BE2C (cell line): ENCODE data around the gene ZDHHC12.
"Not testable (repeated sequence)": the region's sequence is repeated elsewhere in the genome, so short reads cannot be mapped to it uniquely, and the experiment has no call there.

Source experiments
- DNase-seq: peaks from one replicate; pipeline ENCODE4 v3.0.0-alpha.2; 2020
- H3K27me3 ChIP-seq: fragments of 250-450 bp; sonication (Bioruptor Pico); 2 replicates; pipeline ENCODE4 v1.5.1; 2020; ENCODE audit warnings: mild to moderate bottlenecking
- H3K36me3 ChIP-seq: fragments of 250-450 bp; sonication (Bioruptor Pico); 2 replicates; pipeline ENCODE4 v1.5.1; 2020; ENCODE audit warnings: mild to moderate bottlenecking
- H3K4me1 ChIP-seq: fragments of 250-450 bp; sonication (Bioruptor Pico); 2 replicates; pipeline ENCODE4 v1.5.1; 2020
- H3K4me3 ChIP-seq: 2 replicates; pipeline ENCODE4 v1.5.1; 2011; ENCODE audit warnings: low read depth, low read length
- H3K9me3 ChIP-seq: fragments of 250-450 bp; sonication (Bioruptor Pico); 2 replicates; pipeline ENCODE4 v1.5.1; 2020
- CTCF ChIP-seq: IDR thresholded peaks from 2 replicates; pipeline ENCODE4 v1.5.1; 2012; ENCODE audit warnings: mild to moderate bottlenecking, low read depth, low read length

ZDHHC12 gene

GRCh38 chr9:128702949-128703615, 20.8 kb downstream of the ZDHHC12 start:
- peak; percentile 47 for DNase-seq

GRCh38 chr9:128702445-128702948, 21.4 kb downstream of the ZDHHC12 start, which contains the start of gene PKN3:
Gene PKN3 (plus strand): TSS chr9:128702503. CDS start chr9:128702916, 413 bp downstream.
- DNase-seq: peak; percentile 97
- Histone ChIP-seq H3K4me1 (no peaks in the 10 kb centered on the region), H3K27me3 (no peaks in the 10 kb centered on the region), H3K4me3 (peak within 1 kb of the TSS; percentile 78), H3K9me3 (no peaks in the 10 kb centered on the region), H3K36me3 (peaks cover 14% of the 10 kb centered on the region)
- peak; percentile 75 for TF ChIP-seq CTCF

More at GRCh38 chr9:128702949-128703615, 20.8 kb downstream of the ZDHHC12 start:
- TF ChIP-seq CTCF: no peak
- H3K4me1 ChIP-seq: no peaks in the 10 kb centered on the region
- H3K27me3 ChIP-seq: no peaks in the 10 kb centered on the region
- no peaks in the 10 kb centered on the region for H3K9me3 ChIP-seq
- H3K4me3 ChIP-seq: peak overlapping the region; percentile 78
- peaks cover 16% of the 10 kb centered on the region for H3K36me3 ChIP-seq

GRCh38 chr9:128701227-128701854, 22.6 kb downstream of the ZDHHC12 start:
- TF ChIP-seq CTCF: no peak
- Histone ChIP-seq H3K4me3 (no peak overlapping the region), H3K27me3 (no peaks in the 10 kb centered on the region), H3K4me1 (no peaks in the 10 kb centered on the region), H3K36me3 (peaks cover 10% of the 10 kb centered on the region), H3K9me3 (no peaks in the 10 kb centered on the region)
- DNase-seq: no peak

GRCh38 chr9:128699096-128699795, 24.7 kb downstream of the ZDHHC12 start:
- H3K27me3 ChIP-seq, H3K4me1 ChIP-seq, DNase-seq, H3K4me3 ChIP-seq, H3K9me3 ChIP-seq: not testable (repeated sequence)
- peaks cover 22% of the 10 kb centered on the region for H3K36me3 ChIP-seq

- no peak for DNase-seq
- no peaks in the 10 kb centered on the region for H3K9me3 ChIP-seq
- no peaks in the 10 kb centered on the region for H3K4me1 ChIP-seq
- peaks cover 43% of the 10 kb centered on the region for H3K36me3 ChIP-seq
- H3K27me3 ChIP-seq: no peaks in the 10 kb centered on the region
- TF ChIP-seq CTCF: no peak
- H3K4me3 ChIP-seq: no peak overlapping the region
Observed at GRCh38 chr9:128696923-128697707, 26.8 kb downstream of the ZDHHC12 start.

GRCh38 chr9:128694344-128694743, 29.6 kb downstream of the ZDHHC12 start:
- no peak for DNase-seq
- Histone ChIP-seq H3K4me1 (0 out of 2 replicates have a peak, but pooled peaks cover 3% of the 10 kb centered on the region), H3K36me3 (peaks cover 65% of the 10 kb centered on the region), H3K27me3 (no peaks in the 10 kb centered on the region), H3K4me3 (no peak overlapping the region), H3K9me3 (no peaks in the 10 kb centered on the region)
- no peak for TF ChIP-seq CTCF

GRCh38 chr9:128693738-128694137, 30.2 kb downstream of the ZDHHC12 start:
- not testable (repeated sequence) for H3K4me3 ChIP-seq, H3K9me3 ChIP-seq, DNase-seq, H3K4me1 ChIP-seq, H3K27me3 ChIP-seq
- peaks cover 65% of the 10 kb centered on the region for H3K36me3 ChIP-seq
